Sciatic nerve (tissue), 2 donors: Measurements from ENCODE around the gene TMEM51. TPM values are rescaled to one million over a fixed set of nuclear protein-coding genes. Genes with fewer than 3 reads are reported as not detected.

Source experiments
- ATAC-seq: fragments of 200-7000 bp; cut with Tn5 transposase; one replicate; pipeline ENCODE4 v1.9.1; 2020; ENCODE audit warnings: mild to moderate bottlenecking, moderate library complexity
- DNase-seq: peaks from one replicate; pipeline ENCODE4 v3.0.0-alpha.2; 2020; ENCODE audit warnings: low spot score
- intact Hi-C: fragments of 100-400 bp; cut with DNase I; formaldehyde crosslinking; loops from one replicate; pipeline ENCODE4 v1.14.2; 2022
- total RNA-seq: library from RNA; stranded (reverse); fragmentation: NEBNext Ultra II Directional; extraction: Animal tissue kit (Norgen Biotek cat#: 25700); gene quantifications from one replicate; pipeline ENCODE4 v1.2.1, GENCODE V29; 2021
- donor health status: DM: no; HTN: no; CAD: no.
- donor health status: DM: no; HTN: no; CAD: no.

Gene TMEM51, protein sequence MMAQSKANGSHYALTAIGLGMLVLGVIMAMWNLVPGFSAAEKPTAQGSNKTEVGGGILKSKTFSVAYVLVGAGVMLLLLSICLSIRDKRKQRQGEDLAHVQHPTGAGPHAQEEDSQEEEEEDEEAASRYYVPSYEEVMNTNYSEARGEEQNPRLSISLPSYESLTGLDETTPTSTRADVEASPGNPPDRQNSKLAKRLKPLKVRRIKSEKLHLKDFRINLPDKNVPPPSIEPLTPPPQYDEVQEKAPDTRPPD
- total RNA-seq = 17.3 TPM

DNA sequence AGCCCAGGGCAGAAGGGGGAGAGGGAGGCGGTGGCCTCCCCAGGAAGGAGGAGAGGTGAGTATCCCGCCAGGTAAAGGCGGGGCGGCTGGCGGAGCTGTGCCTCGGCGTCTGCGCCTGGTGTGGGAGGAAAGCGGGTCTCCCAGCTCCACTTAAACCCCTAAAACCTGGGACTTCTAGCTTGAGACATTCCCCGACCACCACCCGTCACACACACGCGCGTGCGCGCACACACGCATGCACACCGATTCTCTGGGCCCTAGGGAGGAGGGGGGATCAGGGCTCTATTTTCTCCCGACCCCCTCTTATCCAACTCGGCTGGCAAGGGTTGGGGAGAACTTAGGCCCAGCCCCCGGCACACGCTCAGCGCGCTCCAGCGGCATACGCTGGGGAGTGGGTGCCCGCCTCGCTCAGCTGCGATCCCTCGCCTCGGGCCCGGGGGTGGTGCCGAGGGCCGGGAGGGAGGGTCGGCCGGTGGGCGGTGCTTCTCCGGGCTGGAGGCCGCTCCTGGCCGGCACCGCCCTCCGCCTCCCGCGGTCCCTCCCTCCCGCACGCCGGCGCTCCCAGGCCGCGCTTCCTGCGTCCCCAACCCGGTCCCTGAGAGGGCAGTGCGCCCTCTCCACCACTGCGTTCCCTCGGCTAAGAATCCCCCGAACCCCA is at the start of gene TMEM51:
TMEM51 (plus strand) TSS at position 564 of the 658 bp plus-strand sequence. CDS start 61,341 bp downstream, outside the sequence.
- intact Hi-C loops = no loop called here
- ATAC-seq (peak; percentile 66), DNase-seq (peak; percentile 84)

DNA sequence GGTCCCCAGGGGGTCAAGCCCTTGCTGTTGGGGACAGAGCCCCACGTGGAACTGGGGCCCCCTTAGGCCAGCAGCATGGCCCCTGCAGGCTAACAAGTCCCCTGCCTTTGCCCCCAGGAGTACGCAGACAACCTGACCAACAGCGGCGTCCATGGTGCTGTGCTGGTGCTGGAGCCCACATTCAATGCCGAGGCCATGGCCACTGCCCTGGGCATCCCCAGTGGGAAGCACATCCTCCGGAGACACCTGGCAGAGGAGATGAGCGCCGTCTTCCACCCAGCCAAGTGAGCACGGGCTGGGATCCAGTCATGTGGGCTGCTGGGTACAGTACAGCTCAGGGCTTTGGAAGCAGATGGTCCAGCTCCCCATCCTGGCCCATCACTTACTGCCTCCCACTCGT is 49.6 kb upstream of the TMEM51 start:
- DNase-seq (no peak), ATAC-seq (no peak)
- intact Hi-C loops = no loop called here

DNA sequence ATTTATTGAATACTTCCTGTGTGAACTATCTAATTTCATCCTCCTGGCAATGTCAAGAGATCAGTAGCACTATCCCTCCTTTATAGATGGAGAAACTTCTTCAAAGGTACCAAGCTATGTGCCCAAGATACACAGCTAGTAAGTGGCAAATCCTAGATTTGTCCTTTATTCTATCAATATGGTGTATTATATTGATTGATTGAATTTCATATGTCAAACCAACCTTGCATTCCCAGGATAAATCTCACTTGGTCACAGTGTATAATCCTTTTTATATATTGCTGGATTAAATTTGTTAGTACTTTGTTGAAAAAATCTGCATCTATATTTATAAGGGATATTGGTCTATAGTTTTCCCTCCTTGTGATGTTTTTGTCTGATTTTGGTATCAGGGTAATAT is 48.8 kb upstream of the TMEM51 start:
- DNase-seq (no peak), ATAC-seq (no peak)
- intact Hi-C loops = no loop called here

DNA sequence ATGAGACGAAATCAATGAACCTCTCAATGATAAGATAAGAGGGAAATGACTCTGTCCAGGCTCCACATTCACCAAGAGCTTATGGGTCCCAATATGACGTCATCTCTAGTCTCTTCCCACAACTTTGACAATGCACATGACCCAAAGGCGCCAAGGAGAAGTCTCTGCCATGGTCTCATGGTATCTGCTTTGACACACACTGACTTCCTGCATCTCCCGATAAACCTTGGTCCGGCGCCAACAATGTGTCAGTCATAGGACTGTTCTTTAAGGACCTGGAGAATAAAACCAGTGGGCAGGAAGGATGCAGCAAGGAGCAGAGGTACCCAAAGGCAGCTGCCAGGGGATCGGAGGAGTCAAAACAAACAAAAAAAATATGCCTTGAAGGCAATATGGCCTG is 46.9 kb upstream of the TMEM51 start:
- ATAC-seq (no peak), DNase-seq (no peak)
- intact Hi-C loops = no loop called here

DNA sequence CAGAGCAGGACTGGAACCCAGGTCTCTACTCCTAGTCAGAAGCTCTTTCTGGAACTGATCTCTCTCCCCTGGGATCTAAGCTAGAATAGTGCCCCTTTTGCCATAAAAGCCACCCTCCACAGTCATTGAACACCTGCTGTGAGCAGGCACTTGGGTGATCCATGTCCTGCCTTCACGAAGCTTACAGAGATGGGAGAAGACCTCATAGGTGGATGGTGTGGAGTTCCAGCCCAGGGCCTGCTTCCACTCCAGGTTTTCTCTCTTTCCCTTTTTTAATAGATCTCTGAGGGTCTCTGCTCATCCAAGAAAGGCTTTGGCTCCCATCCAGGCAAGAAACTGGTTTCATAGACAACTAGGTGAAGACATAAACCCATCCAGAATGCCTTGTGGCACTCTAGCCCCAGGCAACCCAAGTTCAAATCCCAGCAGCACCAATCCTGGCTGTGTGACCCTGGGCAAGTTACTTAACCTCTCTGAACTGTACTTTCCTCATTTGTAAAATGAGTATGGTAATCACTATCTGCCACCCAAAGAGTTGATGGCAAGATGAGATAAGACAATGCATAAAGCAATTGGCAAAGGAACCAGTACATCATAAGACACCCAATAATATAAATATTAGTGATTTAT is 46.4 kb upstream of the TMEM51 start:
- no peak for DNase-seq
- ATAC-seq = no peak
- intact Hi-C loops = no loop called here

GRCh38 chr1:15107911-15108310 is 45.6 kb upstream of the TMEM51 start:
- intact Hi-C loops = no loop called here
- no peak for ATAC-seq

GRCh38 chr1:15110128-15110866 is 43.2 kb upstream of the TMEM51 start:
- intact Hi-C loops = no loop called here
- DNase-seq = no peak
- ATAC-seq = no peak

More at GRCh38 chr1:15107911-15108310, 45.6 kb upstream of the TMEM51 start:
- no peak for DNase-seq

DNA sequence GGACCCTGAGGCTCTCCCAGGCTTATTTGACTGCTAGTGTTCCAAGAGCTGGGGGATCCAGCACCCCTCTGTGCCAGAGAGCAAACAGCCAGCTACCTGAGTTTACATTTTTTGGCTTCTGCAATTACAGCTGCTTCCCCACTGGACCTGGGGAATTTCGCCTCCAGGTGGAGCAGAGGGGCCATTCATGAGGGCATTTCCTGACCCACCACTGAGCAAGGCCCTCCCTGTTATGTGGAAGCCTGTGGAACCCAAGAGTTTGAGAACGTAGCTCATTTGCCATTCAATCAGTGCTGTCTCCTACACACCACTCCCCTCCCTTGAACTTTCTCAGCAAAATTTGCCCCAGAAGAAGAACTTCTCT is 42.7 kb upstream of the TMEM51 start:
- ATAC-seq (no peak), DNase-seq (no peak)
- intact Hi-C loops = no loop called here

- DNase-seq = no peak
These were observed 40.4 kb upstream of the TMEM51 start for GRCh38 chr1:15113146-15113545.

GRCh38 chr1:15114884-15115283 is 38.7 kb upstream of the TMEM51 start:
- intact Hi-C loops = no loop called here
- ATAC-seq = no peak

More at GRCh38 chr1:15113146-15113545, 40.4 kb upstream of the TMEM51 start:
- no peak for ATAC-seq
- intact Hi-C loops = no loop called here

GRCh38 chr1:15115542-15116330 is 37.8 kb upstream of the TMEM51 start:
- intact Hi-C loops = no loop called here
- DNase-seq (no peak), ATAC-seq (no peak)

More at GRCh38 chr1:15114884-15115283, 38.7 kb upstream of the TMEM51 start:
- no peak for DNase-seq

GRCh38 chr1:15116966-15117365 is 36.6 kb upstream of the TMEM51 start:
- ATAC-seq (no peak), DNase-seq (no peak)
- intact Hi-C loops = no loop called here

- intact Hi-C loops = no loop called here
- DNase-seq = no peak
These were observed 35.7 kb upstream of the TMEM51 start for GRCh38 chr1:15117671-15118325.

GRCh38 chr1:15118579-15118978 is 35.0 kb upstream of the TMEM51 start:
- no peak for ATAC-seq
- intact Hi-C loops = no loop called here
- no peak for DNase-seq

More at GRCh38 chr1:15117671-15118325, 35.7 kb upstream of the TMEM51 start:
- no peak for ATAC-seq

- intact Hi-C loops = no loop called here
- no peak for ATAC-seq
- no peak for DNase-seq
These were observed 33.1 kb upstream of the TMEM51 start for GRCh38 chr1:15120251-15120945.

DNA sequence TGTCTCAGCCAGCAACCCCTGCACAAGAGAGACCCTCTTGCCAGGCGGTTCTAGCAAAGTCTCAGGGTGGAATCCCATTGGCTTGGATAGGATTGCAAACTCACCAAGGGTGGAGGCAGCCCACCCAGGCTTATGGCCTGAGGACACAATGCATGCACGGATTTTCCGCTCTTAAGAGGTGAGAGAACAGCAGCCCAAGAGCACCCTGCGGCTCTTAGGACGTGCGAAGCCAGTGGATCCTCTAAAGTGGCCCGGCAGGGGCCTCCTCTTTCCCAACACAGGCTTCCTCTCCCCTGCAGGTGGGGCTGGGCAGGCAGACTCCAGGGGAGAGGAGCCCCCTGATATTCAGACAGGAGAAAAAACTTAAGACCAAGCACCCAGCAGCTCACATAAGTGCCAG is 31.2 kb upstream of the TMEM51 start:
- intact Hi-C loops = no loop called here
- DNase-seq (no peak), ATAC-seq (no peak)

- DNase-seq = no peak
- intact Hi-C loops = no loop called here
These were observed 30.3 kb upstream of the TMEM51 start for GRCh38 chr1:15123270-15123669.

GRCh38 chr1:15123925-15124324 is 29.6 kb upstream of the TMEM51 start:
- DNase-seq = no peak
- intact Hi-C loops = no loop called here
- no peak for ATAC-seq

More at GRCh38 chr1:15123270-15123669, 30.3 kb upstream of the TMEM51 start:
- ATAC-seq = no peak
